Activated CD4-positive, alpha-beta T cell treated with anti-CD3 and anti-CD28 coated beads, Interleukin-2, amount 50 U/mL, for 4 hours (primary cell): ENCODE results near the gene OR3A2.
"Not testable (repeated sequence)": the region's sequence is repeated elsewhere in the genome, so short reads cannot be mapped to it uniquely, and the experiment has no call there.

Experiments
- DNase-seq, 2 experiments: peaks; one replicate each; pipeline ENCODE4 v3.0.0-alpha.2; 2020

Gene OR3A2

GRCh38 chr17:3385869-3386816 is at the start of gene OR3A2:
Gene OR3A2 (minus strand): TSS chr17:3386308.
- DNase-seq: peak; percentile 11 to 34

GRCh38 chr17:3433741-3434140 is 47.6 kb upstream of the OR3A2 start, which contains the start of gene OR1E2:
Gene OR1E2 (minus strand): TSS chr17:3433841. CDS start chr17:3433841, 0 bp downstream.
- DNase-seq: no peak

- DNase-seq: not testable (repeated sequence)
Observed at GRCh38 chr17:3433215-3433614, 47.1 kb upstream of the OR3A2 start.

- DNase-seq: no peak
Observed at GRCh38 chr17:3418222-3418621, 32.1 kb upstream of the OR3A2 start.

GRCh38 chr17:3415610-3416009 is 29.5 kb upstream of the OR3A2 start:
- no peak for DNase-seq

GRCh38 chr17:3412216-3412615 is 26.1 kb upstream of the OR3A2 start:
- DNase-seq: not testable (repeated sequence)

- DNase-seq: no peak
Observed at GRCh38 chr17:3411070-3411469, 25.0 kb upstream of the OR3A2 start, which contains the start of gene OR3A3. Gene OR3A3 (plus strand): TSS chr17:3411370.

- DNase-seq: not testable (repeated sequence)
Observed at GRCh38 chr17:3403856-3404255, 17.7 kb upstream of the OR3A2 start.

- no peak for DNase-seq
Observed at GRCh38 chr17:3401786-3402185, 15.7 kb upstream of the OR3A2 start.

GRCh38 chr17:3400055-3400454 is 13.9 kb upstream of the OR3A2 start:
- no peak for DNase-seq

GRCh38 chr17:3398310-3398709 is 12.2 kb upstream of the OR3A2 start, which contains the start of gene OR1E1:
Gene OR1E1 (minus strand): TSS chr17:3398410. CDS start chr17:3398410, 0 bp downstream.
- DNase-seq: no peak

GRCh38 chr17:3397801-3398200 is 11.7 kb upstream of the OR3A2 start:
- not testable (repeated sequence) for DNase-seq

GRCh38 chr17:3389791-3390190 is 3.7 kb upstream of the OR3A2 start:
- DNase-seq: no peak

GRCh38 chr17:3381957-3382356 is 4.2 kb downstream of the OR3A2 start:
- DNase-seq: no peak

- DNase-seq: no peak
Observed at GRCh38 chr17:3378321-3378720, 7.8 kb downstream of the OR3A2 start.

- DNase-seq: not testable (repeated sequence)
Observed at GRCh38 chr17:3371167-3371566, 14.9 kb downstream of the OR3A2 start.

- DNase-seq: not testable (repeated sequence)
Observed at GRCh38 chr17:3342782-3343181, 43.3 kb downstream of the OR3A2 start.

GRCh38 chr17:3335876-3336275 is 50.2 kb downstream of the OR3A2 start:
- DNase-seq: no peak

GRCh38 chr17:3318336-3318735 is 67.8 kb downstream of the OR3A2 start:
- no peak for DNase-seq

GRCh38 chr17:3316836-3317235 is 69.3 kb downstream of the OR3A2 start:
- DNase-seq: no peak

- DNase-seq: no peak
Observed at GRCh38 chr17:3308603-3309002, 77.5 kb downstream of the OR3A2 start.

GRCh38 chr17:3298260-3298659 is 87.8 kb downstream of the OR3A2 start, which contains the start of gene OR3A1:
Gene OR3A1 (minus strand): TSS chr17:3298360. CDS start chr17:3292582, 5,778 bp downstream.
- no peak for DNase-seq

- no peak for DNase-seq
Observed at GRCh38 chr17:3295632-3296031, 90.5 kb downstream of the OR3A2 start.

GRCh38 chr17:3293548-3293947 is 92.6 kb downstream of the OR3A2 start:
- not testable (repeated sequence) for DNase-seq
